ENCODE data around the gene ZNF232.
"Not testable (repeated sequence)": the region's sequence is repeated elsewhere in the genome, so short reads cannot be mapped to it uniquely, and the experiment has no call there.

The ZNF232 gene

DNA sequence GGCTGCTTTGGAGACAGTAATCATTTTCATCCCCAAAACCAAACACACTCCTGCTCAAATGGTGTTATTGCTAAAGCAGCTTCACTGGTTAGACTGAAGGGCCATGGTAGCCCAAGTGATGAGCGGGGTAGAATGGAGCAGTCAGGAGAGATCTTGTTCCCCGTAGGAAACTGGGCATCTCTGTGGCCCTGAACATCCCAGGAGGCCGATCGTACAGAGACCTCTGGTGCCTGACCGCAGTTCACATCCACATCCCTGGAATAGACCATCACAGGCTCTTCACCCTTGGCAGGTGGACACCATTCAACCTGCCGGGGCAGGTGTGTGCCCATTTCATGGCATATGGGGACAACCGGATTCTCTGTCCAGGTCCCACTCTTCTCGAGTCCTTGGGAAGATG lies 18.1 kb upstream of the ZNF232 start:
- DNase-seq (ENCODE audit: low read depth, low spot score) = not testable (repeated sequence)

DNA sequence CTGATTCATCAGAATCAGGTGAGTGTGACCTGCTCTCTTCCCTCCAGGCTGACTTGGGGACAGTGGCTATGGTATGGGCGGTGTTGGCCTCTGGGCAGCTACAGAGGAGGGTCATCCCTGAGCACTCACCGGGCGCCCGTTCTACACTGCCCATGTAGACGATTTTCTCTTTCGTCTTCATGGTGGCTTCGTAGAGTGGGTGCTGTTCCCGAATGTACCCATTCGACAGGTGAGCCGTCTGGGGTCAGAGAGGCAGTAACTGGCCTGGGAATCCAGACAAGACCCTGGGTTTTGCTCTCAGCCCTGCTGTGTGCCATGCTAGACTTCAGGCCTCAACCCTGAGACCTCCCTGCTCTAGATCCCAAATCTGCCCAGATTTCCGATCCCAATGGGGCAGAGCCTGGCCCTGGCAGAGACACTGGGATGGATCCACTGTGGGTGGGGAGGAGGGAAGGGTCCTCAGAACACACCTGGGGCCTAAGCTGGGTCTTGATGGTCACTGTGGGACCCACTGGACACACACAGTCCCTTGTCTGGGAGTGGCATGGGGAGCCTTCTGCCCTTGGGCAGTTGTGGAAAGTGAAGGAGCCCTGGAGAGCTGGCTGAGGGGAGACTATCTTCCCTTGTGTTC lies 17.3 kb upstream of the ZNF232 start:
- no peak for DNase-seq (ENCODE audit: low read depth, low spot score)

DNA sequence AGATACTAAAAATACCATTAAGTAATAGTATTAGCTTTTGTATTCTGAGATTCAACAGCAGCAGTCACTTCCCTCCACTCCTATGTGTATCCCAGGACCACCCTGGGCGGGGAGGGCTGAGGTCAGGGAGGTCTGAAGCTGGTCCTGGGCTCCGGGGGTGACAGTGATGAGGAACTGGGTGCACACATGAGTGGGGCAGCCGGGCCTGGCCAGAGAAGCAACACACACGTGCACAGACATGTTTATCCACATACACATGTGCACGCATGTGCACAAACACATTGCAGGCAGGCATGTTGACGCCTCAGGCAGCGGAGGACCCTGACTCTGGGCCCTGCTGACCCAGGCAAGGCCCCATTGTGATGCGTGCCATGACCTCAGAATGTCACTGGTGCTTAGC lies 16.7 kb upstream of the ZNF232 start:
- DNase-seq (ENCODE audit: low read depth, low spot score) = not testable (repeated sequence)

DNA sequence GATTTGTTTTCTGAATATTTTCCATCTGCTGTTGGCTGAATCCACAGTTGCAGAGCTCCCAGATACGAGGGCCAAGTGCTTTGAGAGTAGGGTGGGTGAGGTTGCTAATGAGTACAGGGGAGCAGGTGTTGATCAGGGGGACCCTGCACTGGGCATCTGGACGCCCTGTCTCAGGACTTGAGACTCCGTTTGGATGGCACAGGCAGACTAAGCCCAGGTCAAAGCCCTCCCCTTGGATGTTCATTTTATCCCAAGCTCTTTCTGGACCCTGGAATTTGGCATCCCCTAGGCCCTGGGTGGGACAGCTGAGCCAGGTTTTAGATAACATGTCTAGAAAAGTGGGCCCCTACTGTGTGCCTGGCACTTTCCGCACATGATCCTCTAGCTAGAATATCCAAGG lies 16.2 kb upstream of the ZNF232 start:
- no peak for DNase-seq (ENCODE audit: low read depth, low spot score)

DNA sequence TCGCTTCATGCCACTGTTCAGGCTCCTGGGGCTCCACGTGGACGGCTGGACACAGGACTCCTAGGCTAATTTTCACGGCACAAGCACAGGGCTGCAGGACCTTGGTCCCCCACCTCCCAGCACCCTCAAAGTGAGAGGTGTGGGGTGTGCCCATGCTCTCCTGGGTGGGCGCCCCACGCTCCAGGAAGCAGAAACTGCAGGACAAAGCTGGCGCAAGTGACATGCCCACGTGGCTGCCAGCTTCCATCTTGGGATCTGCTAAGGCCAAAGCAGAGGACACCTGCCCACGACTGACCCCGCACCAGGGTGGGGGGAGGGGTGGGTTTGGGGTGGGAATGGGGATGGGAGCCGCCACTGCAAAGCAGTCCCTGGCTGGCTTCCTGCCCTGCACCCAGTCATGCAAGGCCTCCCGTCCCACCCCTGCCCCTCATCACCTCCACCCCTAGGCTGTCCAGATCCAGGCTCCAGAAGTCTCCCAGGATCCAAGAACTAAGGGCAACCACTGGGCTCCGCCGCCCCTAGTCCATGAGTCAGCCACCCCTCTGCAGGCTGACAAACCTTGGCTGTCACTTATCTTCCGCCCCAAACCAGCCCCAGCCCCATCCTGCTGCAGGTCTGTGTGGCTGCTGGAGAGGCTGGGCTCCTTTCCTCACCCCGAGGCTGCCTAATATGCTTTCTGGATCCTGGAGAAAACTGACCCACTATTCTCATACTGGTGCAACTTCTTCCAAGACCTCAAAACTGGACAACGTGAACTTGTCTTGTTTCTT lies 15.2 kb upstream of the ZNF232 start:
- DNase-seq (ENCODE audit: low read depth, low spot score) = no peak

DNA sequence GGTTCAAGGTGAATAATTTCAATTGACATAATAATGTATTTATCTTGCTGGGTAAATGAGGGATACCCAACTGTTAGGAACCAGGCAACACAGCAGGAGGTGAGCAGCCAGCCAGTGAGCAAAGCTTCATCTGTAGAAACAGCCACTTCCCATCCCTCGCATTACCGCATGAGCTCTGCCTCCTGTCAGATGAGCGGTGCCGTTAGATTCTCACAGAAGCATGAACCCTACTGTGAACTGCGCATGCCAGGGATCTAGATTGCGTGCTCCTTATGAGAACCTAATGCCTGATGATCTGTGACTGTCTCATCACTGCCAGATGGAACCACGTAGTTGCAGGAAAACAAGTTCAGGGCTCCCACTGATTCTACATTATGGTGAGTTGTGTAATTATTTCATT lies 13.2 kb upstream of the ZNF232 start:
- not testable (repeated sequence) for DNase-seq (ENCODE audit: low read depth, low spot score)

DNA sequence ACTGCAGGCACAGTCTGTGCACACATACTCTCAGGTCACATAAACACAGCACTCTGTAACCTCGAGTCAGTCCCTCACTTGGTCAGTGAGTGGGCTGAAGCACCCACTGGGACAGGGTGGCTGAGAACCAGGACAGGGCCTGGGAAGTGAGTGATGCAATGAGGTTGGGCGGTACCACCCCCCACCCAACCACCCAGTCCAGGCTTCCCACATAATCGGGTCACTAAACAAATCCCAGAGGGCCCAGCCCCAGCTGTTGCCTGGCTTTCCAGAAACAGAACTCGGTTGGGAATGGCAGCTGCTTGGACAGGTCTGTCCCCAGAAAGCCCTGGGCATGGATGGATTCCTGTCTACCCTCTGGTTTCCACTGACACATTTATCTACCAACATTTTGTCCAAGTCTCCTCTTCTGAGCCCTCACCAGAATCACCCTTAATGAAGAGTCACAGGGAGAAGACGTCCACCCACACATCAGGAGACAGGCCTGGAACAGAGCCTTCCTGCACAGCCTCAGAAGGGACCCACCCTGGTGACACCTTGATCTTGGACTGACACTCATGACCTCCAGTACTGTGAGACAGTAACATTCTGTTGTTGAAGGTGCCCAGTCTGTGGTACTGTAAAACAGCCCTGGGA lies 12.6 kb upstream of the ZNF232 start:
- not testable (repeated sequence) for DNase-seq (ENCODE audit: low read depth, low spot score)

DNA sequence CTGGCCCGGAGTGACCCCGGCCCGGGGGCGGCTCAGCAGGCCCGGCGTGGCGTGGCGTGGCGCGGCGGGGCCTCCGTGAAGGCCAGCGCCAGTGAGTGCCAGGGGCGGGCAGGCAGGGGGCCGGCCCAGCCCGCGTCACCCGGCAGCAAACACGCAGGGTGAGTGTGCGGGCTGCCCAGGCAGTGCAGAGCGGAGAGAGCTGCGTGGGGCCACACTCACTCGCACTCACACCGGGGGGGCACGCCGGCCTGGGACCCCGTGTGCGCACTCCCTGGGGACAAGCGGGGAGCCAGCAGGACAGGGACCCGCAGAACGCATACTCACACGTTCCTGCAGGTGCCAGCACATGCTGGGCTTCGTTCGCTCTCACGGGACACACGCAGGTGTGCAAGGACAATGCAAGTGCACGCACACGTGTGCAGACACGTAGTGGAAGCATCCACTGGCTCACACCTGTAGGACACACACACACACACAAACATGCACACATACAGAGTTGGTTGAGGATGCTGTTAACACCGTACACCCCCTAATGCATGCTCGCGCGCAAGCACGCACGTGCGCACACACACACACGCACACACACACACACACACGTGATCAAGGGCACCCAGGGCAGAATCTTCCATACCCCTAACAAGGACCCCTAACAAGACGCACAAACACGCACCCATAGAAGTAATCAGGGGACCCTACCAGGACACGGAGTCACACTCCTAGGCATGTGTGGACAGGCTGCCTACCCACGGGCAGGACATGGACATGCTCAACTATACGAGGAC lies 11.9 kb upstream of the ZNF232 start:
- DNase-seq (ENCODE audit: low read depth, low spot score) = no peak

DNA sequence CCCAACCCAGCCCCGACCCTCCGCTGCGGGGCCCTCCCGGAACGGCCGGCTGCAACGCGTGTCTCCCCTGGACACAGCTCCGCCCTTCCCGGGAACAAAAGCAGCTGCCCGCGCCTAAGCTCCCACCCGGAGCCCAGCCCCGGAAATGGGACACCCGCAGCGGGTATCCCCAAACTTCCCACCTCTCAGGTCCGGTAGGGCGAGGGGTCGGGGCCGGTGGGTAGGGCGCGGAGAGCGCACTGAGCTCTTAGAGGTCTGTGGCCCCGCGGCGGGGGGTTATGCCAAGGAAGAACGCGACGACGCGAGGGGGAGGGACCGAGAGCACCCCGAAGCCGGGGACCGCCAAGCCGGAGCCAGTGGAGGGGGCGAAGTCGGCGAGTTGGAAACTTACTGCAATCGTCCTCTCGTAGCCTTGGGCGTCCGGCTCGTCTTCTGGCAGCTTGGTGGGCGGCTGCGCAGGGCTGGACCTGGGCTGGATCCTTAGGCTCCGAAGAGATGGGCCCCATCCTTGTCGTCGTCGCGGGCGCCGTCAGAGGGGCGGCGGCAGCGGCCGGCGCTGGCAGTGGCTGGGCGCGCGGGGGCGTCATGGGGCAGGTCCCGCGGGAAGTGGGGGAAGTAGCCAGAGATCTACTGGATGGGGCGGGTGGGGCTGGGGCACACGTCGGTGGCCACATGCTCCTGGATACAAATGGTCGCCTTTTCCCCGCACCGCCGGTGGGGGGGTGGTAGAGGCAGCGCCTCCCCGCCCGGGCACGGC lies 11.1 kb upstream of the ZNF232 start:
- DNase-seq (ENCODE audit: low read depth, low spot score) = no peak

DNA sequence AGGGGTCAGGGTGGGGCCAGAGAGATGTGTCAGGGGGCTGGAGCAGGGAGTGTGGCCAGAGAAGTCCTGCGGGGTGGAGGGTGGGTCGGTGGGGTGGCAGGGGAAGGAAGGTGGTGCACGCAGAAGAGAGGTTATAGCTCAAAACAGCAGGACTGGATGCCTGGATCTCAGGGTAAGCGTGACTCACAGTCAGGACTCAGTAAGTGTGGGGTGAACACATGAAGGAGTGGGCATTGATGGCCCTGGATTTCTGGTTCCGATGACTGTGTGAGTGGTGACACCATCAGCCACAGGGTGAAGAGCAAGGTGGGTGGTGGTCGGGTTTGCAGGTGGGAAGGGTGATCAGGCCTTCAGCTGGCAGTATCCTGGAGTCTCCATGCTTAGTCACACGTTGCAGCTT lies 10.4 kb upstream of the ZNF232 start:
- DNase-seq (ENCODE audit: low read depth, low spot score) = not testable (repeated sequence)

DNA sequence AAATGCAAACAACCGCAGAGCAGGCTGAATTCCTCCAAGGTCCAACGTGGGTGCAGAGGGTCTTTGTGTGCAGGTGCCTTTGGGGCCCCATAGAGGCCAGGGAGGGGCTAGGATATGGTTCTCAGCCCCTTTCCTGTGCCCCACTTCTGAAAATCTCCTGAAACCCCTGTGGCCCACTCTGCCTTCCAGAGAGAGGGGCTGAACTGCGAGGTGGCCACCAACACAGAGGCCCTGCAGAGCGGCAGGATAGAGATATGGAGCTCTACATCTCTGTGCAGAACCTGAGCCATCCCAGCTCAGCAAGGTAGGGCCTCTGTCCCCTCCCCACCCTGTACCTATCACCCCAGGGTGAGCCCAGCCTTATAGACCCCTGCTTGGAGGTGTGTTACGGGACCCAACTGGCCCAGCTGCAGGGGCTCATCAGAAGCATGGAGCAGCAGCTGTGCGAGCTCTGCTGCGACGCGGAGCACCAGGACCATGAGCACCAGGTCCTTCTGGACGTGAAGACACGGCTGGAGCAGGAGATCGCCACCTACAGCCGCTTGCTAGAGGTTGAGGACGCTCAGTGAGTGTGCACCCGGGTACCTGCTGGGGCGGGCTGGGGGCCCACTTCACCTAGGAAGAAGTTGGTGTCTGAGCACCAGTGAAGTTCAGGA lies 9.6 kb upstream of the ZNF232 start:
- DNase-seq (ENCODE audit: low read depth, low spot score) = no peak

DNA sequence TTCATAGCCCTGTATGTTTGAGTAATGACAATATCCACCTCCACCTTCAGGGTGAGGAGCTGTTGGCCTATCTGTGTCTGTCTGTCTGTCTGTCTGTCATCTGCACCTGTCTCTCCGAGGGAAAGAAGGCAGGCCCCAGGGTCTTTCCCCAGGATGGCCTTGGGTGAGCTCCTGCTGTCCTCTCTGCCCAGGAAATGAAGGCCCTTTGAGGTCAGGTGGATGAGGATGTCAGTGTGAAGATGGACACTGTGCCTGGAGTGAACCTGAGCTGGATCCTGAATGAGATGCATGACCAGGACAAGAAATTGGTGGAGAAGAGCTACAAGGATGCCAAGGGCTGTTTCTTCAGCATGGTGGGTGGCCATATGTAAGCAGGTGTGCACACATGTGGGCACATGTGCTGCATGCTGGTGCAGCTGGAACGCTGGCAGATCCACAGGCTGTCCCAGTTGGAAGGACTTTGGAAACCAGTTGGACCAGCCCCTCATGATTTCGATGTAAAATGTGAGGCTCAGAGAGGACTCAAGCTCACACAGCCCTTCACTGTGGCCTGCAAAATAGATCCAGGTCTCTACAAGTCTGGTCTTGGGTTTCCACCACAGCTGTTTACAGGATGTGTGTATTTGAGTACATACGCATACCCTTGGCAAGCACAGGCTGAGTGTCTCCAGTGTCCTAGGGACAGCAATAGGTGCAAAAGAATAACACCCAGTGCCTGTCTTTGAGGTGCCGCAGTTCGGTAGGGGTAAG lies 8.9 kb upstream of the ZNF232 start:
- DNase-seq (ENCODE audit: low read depth, low spot score) = not testable (repeated sequence)

DNA sequence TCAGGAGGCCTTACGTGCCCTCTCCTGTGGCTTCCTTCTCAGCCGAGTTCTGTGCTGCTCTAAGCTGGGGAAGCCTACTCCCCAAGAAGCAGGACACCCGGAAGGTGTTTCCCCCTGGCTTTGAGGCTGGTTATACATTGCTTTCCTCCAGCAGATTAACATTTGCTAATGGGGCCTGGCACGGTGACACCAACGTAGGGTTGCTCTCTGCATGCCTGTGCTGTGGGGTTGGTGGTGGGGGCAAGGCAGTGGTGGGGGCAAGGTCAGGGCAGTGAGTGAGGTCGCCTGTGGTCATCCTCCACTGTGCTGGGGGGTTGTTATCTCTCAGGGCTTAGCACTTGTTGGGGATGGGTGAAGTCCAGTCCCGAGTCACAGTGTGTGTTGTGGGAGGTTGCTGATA lies 8.4 kb upstream of the ZNF232 start:
- DNase-seq (ENCODE audit: low read depth, low spot score) = no peak

DNA sequence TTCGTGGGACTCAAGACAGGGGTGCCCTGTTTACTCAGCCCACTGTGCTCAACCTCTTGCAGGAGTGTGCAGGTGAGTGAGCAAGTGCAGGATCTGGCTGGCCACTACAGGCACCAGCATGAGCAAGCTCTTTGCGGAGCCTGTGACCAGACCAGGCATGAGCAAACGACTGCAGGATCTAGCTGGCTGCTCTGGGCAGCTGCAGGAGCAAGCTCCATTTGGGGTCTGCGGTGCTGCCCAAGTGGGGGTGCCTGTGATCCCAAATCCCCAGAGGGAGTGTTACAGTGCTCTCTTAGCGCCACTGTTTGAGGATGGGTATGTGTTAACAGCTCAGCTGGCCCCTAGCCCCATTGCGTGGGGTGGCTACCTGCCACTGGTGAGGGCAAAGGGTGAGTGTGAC lies 6.5 kb upstream of the ZNF232 start:
- no peak for DNase-seq (ENCODE audit: low read depth, low spot score)

DNA sequence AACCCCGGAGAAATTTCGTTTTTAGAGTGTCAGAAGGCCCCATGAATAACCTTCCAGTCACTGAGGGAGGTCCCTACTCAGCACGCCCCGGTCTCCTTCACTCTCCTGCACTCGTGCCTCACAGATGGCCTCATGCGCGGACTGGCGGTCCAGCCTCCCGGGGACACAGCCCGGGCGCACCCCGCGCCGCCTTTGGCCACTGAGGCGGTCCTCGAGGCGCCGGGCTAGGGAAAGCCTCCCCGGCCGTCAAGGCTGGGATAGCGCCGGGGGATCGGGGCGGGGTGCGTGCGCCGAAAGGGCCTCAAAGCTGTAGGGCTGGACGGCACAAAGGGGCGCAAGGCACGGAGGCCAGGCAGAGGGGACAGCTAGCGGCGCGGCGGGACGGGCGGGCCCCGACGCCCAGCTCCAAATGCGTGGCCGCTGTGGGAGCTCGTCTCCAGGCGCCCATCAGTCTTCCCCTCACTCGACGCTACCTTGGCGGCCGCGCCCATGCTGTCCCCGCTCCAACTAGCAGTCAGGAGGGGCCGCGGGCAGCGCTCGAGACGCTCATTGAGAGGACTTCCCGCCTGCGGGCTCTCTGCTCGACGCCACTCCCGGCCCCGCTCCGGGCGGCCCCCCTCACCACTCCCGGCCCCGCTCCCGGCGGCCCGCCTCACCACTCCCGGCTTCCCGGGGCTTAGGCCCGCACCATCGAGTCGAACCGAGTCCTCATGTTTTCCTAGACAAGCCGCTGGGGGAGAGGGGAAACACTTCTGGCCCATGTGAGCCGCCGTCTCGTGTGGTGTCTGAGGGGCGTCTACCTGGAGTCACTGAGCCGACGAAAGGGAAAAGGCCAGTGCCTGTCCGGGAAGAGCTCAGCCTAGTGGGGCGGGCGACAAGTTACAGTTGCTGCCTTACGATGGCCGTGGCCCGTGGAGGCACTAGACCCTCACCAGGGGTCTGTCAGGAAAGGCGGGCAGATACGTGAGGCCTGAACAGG lies 4.3 kb upstream of the ZNF232 start, which contains the start of gene USP6:
USP6 (plus strand) TSS at position 360 of the 979 bp plus-strand sequence. CDS start 14,336 bp downstream, outside the sequence.
- no peak for DNase-seq (ENCODE audit: low read depth, low spot score)

DNA sequence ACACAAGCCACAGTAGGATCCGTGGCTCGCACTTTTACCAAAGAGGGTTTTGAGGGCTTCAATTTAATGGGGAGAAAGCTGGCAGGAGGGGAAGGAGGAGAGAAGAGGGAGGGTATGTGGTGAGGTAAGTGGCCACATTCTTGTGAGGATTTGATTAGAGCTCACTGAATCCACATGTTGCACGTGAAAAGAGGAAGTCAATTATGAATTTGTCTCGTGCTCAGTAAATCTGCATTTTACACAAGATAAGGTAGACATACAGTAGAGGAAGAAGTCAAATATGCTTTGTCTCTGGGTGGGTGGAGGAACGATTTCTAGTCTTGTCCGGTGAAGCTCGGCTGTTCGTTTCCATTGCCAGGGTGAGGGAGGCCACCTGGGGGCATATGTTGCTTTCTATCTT lies 862 bp downstream of the ZNF232 start:
- DNase-seq (ENCODE audit: low read depth, low spot score) = no peak

DNA sequence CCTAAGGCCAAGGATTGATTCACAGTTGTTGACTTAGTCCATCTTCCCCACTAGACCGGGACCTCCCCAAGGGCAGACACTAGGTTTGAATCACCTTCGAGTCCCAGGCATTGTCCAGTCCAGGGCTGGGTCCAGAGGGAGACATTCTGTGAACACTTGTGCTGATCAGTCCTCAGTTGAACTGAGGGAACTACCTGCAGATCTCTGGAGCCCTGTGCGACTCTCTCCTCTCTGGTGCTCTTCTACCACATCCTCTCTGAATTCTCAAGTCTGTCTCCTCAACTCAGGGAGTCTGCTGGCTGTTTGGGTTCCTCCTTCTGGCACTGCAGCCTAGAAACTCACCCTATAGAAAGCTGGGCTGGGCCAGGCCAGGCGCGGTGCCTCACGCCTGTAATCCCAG lies 10.8 kb downstream of the ZNF232 start:
- no peak for DNase-seq (ENCODE audit: low read depth, low spot score)

DNA sequence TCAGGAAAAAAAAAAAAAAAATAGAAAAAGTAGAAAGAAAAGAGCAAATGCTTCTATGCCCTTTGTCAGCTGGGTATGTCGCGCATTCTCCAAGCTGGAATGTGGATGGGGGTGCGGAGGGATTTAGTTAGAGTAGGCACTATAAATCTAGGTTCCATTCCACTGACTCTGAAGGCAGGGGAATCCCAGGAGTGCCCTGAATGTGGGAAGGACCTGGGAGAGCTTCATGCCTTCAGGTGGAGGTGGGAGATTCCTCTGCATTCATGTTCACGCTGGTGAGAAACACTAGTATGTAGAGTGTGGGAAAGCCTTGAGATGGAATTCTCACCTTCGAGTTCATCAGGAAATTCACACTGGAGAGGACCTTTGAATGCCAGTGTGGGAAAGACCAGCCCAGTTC lies 12.4 kb downstream of the ZNF232 start:
- DNase-seq (ENCODE audit: low read depth, low spot score) = no peak

All from smooth muscle cell of the brain vasculature (primary cell).